Heart right ventricle (tissue), 16 donors: Measurements from ENCODE around the gene PEAR1. TPM values are rescaled to one million over a fixed set of nuclear protein-coding genes. Genes with fewer than 3 reads are reported as not detected.

Experiments
- ATAC-seq, 8 donors: fragments of 200-7000 bp; cut with Tn5 transposase; one replicate each; pipeline ENCODE4 v1.9.1; 2020; ENCODE audit warnings: mild to moderate bottlenecking in 8 of 8, moderate library complexity in 8 of 8, moderate number of reproducible peaks in 1 of 8
- DNase-seq, 2 donors: peaks; one replicate each; pipeline ENCODE4 v3.0.0-alpha.2; 2020
- H3K27ac ChIP-seq, 10 donors: fragments of 200-600 bp; sonication (generic) in 2 of 10; one replicate each; pipeline versions ENCODE4 v1.5.0 to v1.8.0; 2020 to 2022; ENCODE audit warnings: mild to moderate bottlenecking in 3 of 10
- H3K27me3 ChIP-seq, 7 donors: fragments of 200-600 bp; one replicate each; pipeline ENCODE4 v1.8.0; 2021 to 2022; ENCODE audit warnings: mild to moderate bottlenecking in 2 of 7
- H3K36me3 ChIP-seq, 9 donors: fragments of 200-600 bp; sonication (generic) in 1 of 9; one replicate each; pipeline versions ENCODE4 v1.5.0 to v1.8.0; 2020 to 2022; ENCODE audit warnings: mild to moderate bottlenecking in 2 of 9
- H3K4me1 ChIP-seq, 9 donors: fragments of 200-600 bp; sonication (generic) in 1 of 9; one replicate each; pipeline versions ENCODE4 v1.5.0 to v1.8.0; 2020 to 2022; ENCODE audit warnings: mild to moderate bottlenecking in 4 of 9
- H3K4me3 ChIP-seq, 10 donors: fragments of 200-600 bp; sonication (generic) in 2 of 10; one replicate each; pipeline versions ENCODE4 v1.5.0 to v1.8.0; 2020 to 2022; ENCODE audit warnings: mild to moderate bottlenecking in 7 of 10, moderate library complexity in 2 of 10
- H3K9me3 ChIP-seq, 11 donors: fragments of 200-600 bp in 10 of 11; sonication (generic) in 2 of 11; one replicate each; pipeline versions ENCODE4 v1.5.0 to v1.8.0; 2013 to 2022; ENCODE audit warnings: mild to moderate bottlenecking in 2 of 11, control low read depth in 1 of 11, moderate library complexity in 1 of 11
- CTCF ChIP-seq, 9 donors: fragments of 200-600 bp; sonication (generic) in 2 of 9; IDR thresholded peaks; one replicate each; pipeline versions ENCODE4 v1.5.0 to v1.8.0; 2021 to 2022; ENCODE audit warnings: antibody characterized with exemption in 9 of 9, mild to moderate bottlenecking in 5 of 9, moderate library complexity in 1 of 9
- WGBS, 2 donors: extraction: QIAGEN DNeasy Blood & Tissue Kit; methylation state at CpG; one replicate each; pipeline ENCODE4 v1.1.7; 2013; ENCODE audit warnings: inconsistent platforms in 1 of 2; 5-methylcytosine and 5-hydroxymethylcytosine counted together
- intact Hi-C, 10 donors: fragments of 100-400 bp; cut with DNase I; formaldehyde crosslinking; loops; one replicate each; pipeline versions ENCODE4 v1.11.1 to v1.14.2; 2022
- polyA plus RNA-seq, 2 donors: library from polyadenylated mRNA; stranded (reverse); fragments of 200-250 nt; gene quantifications; one replicate each; pipeline ENCODE4 v1.2.3, GENCODE V29; 2013
- total RNA-seq, 10 donors: library from RNA; stranded (reverse); fragmentation: NEBNext Ultra II Directional in 3 of 10; extraction: Animal tissue kit (Norgen Biotek cat#: 25700) in 3 of 10; gene quantifications; one replicate each; pipeline versions ENCODE4 v1.2.1 to v1.2.4, GENCODE V29; 2021 to 2023
- donor health status: Arrhythmogenic right ventricular cardiomyopathy.
- donor health status: ischemic (EF 13 %, LVEDD 7.1; RV severe dilation, severe dysfunction).
- donor health status: healthy with polysubstance abuse.
- donor health status: DM: no; HTN: yes; CAD: no.
- donor health status: DM: no; HTN: no; CAD: no.
- donor health status: ischemic (EF 25% LVEDD 6.9; RV normal size, moderate dysfunction).
- donor health status: ischemic (EF 25% LVEDD 5.7; RV mildly dilated, moderate dysfunction).
- donor health status: healthy.
- donor health status: DM: yes; HTN: yes; CAD: no.
- donor health status: Ischemic cardiomyopathy.
- donor health status: ischemic (EF 35%, LVEDD 5.7; RV mildly dilated, moderate dysfunction).
- donor health status: nonischemic (EF 11% LVEDD 7.7; RV severe dilation, severe dysfunction).
- donor health status: DM: yes; HTN: yes; CAD: no.
- donor health status: PGD.
- donor health status: ischemic (EF 29% LVEDD 5.4; RV normal size, mild dysfunction).
- donor health status: nonischemic (EF 23%, LVEDD 6.1; RV moderate dilation, normal function).

PEAR1 gene
- total and polyA plus RNA-seq, 12 donors = 3.8 to 13.7 (median 7.1) TPM

DNA sequence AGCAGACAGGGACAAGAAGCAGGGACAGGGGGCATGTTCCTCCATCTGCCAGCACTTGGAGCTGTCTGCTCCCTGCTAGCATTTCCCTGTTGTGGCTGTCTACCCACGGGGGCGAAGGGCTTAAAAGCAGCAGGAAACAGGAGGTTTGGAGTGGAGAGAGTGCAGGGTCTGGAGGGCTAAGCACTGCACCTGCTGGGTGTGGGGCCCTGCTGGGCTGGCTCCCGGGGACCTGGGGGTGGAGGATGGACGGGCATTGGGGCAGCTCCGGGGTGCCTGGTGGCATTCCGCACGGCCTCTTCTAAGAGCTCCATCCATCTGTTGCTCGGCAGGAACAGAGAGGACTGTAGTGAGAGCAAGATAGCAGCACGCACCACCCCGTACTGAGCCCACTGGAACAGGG is 48.2 kb downstream of the PEAR1 start:
- WGBS, 2 donors = 86 to 89% methylated on average over 10 of the region's 10 CpGs
- H3K27ac ChIP-seq = no peak overlapping the region
- H3K4me1 ChIP-seq = no peaks in the 10 kb centered on the region
- no peaks in the 10 kb centered on the region for H3K27me3 ChIP-seq
- no peak overlapping the region for H3K4me3 ChIP-seq
- no peak for TF ChIP-seq CTCF (IDR thresholded peaks at IDR 0.05)
- intact Hi-C loops = no loop called here
- DNase-seq (no peak), ATAC-seq (no peak)
- H3K36me3 ChIP-seq = peaks cover 0 to 100% (median 61%) of the 10 kb centered on the region in 9 donors
- H3K9me3 ChIP-seq = no peaks in the 10 kb centered on the region

DNA sequence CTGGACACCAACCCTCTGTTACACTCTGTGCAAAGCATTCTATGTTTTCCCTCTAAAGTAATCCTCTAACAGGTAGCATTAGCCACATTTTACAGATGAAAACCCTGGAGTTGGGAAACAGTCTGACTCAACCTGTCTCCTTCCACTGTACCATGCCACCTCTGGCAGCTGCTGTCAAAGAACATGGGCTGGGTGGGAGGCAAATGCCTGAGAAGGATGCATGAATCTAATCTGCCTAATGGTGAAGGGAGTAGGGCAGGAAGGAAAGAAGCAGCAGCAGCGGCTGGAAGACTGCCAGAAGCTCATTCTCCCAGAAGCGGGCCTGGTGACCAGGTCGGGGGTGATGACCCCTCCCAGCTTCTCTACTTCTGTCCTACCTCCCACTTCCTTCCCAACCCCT is 48.7 kb downstream of the PEAR1 start:
- no peak overlapping the region for H3K4me3 ChIP-seq
- no peaks in the 10 kb centered on the region for H3K27me3 ChIP-seq
- no peak overlapping the region for H3K27ac ChIP-seq
- TF ChIP-seq CTCF (IDR thresholded peaks at IDR 0.05) = no peak
- peaks cover 0 to 100% (median 66%) of the 10 kb centered on the region in 9 donors for H3K36me3 ChIP-seq
- 64 to 76% methylated on average over 3 of the region's 3 CpGs for WGBS, 2 donors
- H3K9me3 ChIP-seq = no peaks in the 10 kb centered on the region
- ATAC-seq (no peak), DNase-seq (no peak)
- intact Hi-C loops = no loop called here
- no peaks in the 10 kb centered on the region for H3K4me1 ChIP-seq

- H3K27me3 ChIP-seq = no peaks in the 10 kb centered on the region
- ATAC-seq = no peak
- no peak for TF ChIP-seq CTCF (IDR thresholded peaks at IDR 0.05)
- no peaks in the 10 kb centered on the region for H3K9me3 ChIP-seq
- intact Hi-C loops = no loop called here
- H3K36me3 ChIP-seq = peaks cover 0 to 100% (median 68%) of the 10 kb centered on the region in 9 donors
- H3K4me1 ChIP-seq = no peaks in the 10 kb centered on the region
- 85 to 87% methylated on average over 7 of the region's 7 CpGs for WGBS, 2 donors
- H3K27ac ChIP-seq = no peak overlapping the region
- DNase-seq = no peak
- no peak overlapping the region for H3K4me3 ChIP-seq
Measured at GRCh38 chr1:156942576-156942975, 49.1 kb downstream of the PEAR1 start.

DNA sequence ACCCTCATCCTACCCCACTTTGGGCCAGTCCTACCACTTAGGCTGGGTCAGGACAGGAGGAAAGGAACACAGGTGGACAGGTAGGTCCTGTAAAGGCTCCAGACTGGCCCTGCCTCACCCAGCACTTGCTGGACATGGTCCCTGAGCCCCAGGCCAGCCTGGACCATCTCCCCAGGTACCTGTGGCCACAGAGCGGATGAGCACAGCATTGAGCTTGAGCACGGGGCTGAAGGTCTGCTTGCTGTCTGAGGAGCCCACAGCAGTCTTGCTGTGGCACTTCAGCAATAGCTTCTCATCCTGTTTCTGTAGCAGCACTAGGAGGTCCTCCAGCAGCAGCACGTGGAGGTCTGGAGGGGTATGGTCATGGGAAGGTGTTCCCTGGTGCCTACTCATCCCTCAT is 50.2 kb downstream of the PEAR1 start:
- Histone ChIP-seq H3K36me3 (peaks cover 0 to 100% (median 80%) of the 10 kb centered on the region in 9 donors), H3K4me1 (no peaks in the 10 kb centered on the region), H3K4me3 (no peak overlapping the region), H3K27me3 (no peaks in the 10 kb centered on the region), H3K9me3 (no peaks in the 10 kb centered on the region), H3K27ac (no peak overlapping the region)
- ATAC-seq = no peak
- WGBS, 2 donors = 94 to 96% methylated on average over 3 of the region's 3 CpGs
- intact Hi-C loops = no loop called here
- DNase-seq = no peak
- TF ChIP-seq CTCF (IDR thresholded peaks at IDR 0.05) = no peak
